GM12872 (cell line): ENCODE data around the gene IL10.

Source experiments
- TF ChIP-seq, protein P1 (sequence below): IDR thresholded peaks from 3 replicates; pipeline ENCODE4 v1.5.1; 2011; ENCODE audit warnings: low read depth, mild to moderate bottlenecking, low read length, moderate library complexity; ENCODE audit not compliant: insufficient read depth

IL10 gene

DNA sequence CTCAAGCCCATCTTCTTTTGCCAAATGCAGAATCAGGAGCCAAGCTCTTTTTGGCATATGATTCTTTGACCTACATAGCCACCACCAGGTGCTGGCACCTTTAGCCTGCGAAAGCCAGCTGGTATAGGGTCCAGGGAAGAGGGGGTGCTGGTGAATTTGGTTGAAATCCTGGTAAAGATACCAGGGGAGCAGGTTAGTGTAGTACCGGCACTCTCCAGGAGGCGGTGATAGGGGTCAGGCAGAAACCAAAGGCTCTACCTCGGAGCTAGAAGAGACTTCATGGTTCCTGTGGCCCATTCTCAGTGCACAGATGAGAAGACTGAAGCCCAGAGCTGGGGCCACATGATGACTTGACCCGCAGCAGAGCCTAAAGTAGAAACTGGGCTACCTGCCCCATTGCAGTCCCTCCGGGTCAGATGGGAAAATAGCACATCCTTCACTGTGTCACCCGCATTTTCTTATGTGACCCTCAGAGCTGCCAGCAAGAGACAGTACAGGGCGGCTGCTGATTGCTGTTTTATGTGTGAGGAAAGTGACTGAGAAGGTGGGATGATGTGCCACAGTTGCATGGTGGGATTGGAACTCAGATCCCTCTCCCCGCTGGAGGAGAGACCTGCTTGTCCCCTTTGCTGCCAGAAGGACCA lies 37.7 kb downstream of the IL10 start:
- TF ChIP-seq, protein P1, sequence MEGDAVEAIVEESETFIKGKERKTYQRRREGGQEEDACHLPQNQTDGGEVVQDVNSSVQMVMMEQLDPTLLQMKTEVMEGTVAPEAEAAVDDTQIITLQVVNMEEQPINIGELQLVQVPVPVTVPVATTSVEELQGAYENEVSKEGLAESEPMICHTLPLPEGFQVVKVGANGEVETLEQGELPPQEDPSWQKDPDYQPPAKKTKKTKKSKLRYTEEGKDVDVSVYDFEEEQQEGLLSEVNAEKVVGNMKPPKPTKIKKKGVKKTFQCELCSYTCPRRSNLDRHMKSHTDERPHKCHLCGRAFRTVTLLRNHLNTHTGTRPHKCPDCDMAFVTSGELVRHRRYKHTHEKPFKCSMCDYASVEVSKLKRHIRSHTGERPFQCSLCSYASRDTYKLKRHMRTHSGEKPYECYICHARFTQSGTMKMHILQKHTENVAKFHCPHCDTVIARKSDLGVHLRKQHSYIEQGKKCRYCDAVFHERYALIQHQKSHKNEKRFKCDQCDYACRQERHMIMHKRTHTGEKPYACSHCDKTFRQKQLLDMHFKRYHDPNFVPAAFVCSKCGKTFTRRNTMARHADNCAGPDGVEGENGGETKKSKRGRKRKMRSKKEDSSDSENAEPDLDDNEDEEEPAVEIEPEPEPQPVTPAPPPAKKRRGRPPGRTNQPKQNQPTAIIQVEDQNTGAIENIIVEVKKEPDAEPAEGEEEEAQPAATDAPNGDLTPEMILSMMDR, result peak; percentile 99

DNA sequence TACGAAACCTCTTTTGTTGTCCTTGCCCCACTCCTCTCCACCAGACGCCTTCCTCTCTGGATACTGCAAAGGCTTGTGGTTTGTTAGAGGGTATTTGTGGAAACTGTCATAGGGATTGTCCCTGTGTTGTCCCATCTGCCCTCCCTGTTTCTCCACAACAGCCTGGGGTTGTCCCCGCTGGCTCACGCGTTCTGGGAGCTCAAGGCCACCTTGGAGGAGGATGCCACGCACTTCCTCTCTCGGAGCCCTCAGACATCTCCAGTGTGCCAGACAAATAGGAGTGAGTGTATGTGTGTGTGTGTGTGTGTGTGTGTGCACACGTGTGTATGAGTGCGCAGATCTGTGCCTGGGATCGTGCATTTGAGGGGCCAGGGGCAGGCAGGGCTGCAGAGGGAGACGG lies 39.3 kb downstream of the IL10 start:
- TF ChIP-seq, protein P1, result no peak

DNA sequence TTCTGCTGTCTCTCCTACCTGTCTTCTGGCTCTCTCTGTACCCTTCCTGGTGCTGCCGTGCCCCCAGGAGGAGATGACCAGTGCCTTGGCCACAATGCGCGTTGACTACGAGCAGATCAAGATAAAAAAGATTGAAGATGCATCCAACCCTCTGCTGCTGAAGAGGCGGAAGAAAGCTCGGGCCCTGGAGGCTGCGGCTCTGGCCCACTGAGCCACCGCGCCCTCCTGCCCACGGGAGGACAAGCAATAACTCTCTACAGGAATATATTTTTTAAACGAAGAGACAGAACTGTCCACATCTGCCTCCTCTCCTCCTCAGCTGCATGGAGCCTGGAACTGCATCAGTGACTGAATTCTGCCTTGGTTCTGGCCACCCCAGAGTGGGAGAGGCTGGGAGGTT lies 39.8 kb downstream of the IL10 start:
- TF ChIP-seq, protein P1, result no peak

DNA sequence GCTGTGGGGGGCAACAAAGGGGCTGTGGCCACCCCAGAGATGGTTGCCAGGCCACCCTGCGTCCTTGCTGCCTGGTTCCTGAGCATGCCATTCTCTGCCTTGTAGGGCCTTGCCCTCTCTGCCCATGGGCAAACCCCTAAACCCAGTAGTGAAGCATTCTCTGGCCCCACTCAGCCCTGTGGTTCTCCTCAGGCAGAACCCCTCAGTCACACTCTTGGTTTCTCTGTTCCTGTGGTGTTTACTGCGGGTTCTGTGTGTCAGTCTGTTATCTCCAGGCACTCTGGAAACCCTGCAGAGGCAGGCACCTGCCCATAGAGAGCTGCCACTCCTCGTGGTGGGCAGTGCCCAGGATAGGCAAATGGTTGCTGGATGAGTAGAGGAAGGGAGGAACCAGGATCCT lies 42.8 kb downstream of the IL10 start:
- TF ChIP-seq, protein P1, result no peak

DNA sequence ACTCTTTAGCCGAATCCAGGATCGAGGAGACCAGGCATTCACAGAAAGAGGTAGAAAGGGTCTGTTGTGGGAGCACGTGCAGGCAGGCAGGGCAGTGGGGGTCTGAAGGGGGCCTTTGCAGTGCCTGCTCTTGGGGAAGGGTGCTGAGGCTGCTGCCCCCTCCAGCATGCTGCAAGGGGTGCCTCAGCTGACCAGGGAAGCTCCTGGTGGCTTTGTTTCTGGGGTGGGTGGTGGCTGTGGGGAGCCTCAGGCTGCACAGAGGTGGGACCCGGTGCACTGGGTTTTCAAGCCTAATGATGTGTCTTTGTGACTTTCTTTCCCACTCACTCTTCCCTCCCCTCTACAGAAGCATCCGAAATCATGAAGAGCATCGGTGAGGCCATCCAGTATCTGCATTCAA lies 43.2 kb downstream of the IL10 start:
- TF ChIP-seq, protein P1, result no peak

DNA sequence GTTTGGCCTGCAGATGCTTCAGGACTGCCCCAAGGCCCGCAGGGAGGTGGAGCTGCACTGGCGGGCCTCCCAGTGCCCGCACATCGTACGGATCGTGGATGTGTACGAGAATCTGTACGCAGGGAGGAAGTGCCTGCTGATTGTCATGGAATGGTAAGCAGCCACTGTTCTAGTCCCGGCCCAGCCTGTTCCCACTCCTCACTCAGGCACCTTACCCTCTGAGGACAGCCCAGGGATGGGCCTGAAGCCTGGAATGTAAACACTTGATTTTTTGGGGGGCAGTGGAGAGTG lies 43.7 kb downstream of the IL10 start:
- TF ChIP-seq, protein P1, result no peak

DNA sequence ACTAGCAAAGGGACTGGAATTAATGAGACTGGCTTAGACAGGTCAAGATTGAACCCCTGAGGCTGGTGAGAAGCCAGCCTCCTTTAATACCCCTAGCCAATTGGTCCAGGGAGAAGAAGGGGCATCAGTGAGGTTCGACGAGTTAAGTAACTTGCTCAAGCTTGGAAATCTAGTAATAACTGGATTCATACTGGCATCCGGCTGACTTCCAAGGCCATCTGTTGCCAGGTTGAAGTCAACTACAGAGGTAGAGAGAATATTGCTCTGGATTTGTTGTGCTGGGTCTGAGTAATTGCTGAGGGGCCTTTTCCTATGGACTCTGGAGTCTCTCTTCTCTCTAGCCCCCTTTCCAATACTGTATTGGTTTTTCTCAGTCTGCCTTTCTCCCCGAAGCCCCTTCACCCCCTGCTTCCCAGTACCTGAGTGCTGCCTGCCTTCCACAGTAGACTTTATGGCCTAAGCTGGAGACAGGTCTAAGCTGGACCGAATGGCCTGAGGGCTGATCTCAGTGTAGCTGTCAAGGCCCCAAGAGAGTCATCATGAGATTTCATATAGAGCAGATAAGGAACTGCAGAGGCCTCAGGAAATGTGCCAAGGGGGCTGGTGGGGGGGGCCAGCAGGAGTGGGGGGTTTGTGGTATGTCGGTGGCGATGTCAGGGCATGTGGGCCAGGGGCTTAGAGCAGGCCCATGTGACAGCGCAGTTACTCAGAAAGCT lies 44.2 kb downstream of the IL10 start:
- TF ChIP-seq, protein P1, result no peak
